Activated T-helper 9 cell treated with anti-CD3 and anti-CD28 coated beads, Interleukin-2, amount 50 U/mL, for 16 hours (primary cell): ENCODE measurements around the gene SPPL2C.
A peak's percentile ranks its signal among the peaks of the same experiment; 100 is the strongest.
"Not testable (repeated sequence)": the region's sequence is repeated elsewhere in the genome, so short reads cannot be mapped to it uniquely, and the experiment has no call there.

Experiments
- DNase-seq: peaks from one replicate; pipeline ENCODE4 v3.0.0-alpha.2; 2020; ENCODE audit warnings: low read depth

The SPPL2C gene

DNA sequence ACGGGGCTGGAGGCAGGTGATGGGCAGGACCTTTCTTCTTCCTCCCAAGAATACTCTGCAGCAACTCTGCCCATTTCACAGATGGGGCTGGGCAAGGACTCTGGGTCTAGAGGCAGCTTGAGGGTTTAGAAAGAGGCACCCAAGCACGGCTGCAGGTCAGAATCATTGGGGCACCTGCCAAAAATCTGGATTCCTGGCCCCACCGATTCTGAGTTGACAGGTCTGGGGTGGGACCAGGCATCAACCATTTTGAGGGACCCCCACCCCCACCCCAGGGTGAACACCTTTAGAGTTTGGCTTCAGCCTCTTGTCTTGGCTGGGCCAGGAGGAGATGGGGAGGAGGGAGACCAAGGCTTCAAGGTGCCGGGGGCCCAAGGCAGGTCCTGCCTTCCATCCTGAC is 5.3 kb downstream of the SPPL2C start:
- no peak for DNase-seq

- DNase-seq, result no peak
Observed at GRCh38 chr17:45850468-45850867, 5.8 kb downstream of the SPPL2C start.

DNA sequence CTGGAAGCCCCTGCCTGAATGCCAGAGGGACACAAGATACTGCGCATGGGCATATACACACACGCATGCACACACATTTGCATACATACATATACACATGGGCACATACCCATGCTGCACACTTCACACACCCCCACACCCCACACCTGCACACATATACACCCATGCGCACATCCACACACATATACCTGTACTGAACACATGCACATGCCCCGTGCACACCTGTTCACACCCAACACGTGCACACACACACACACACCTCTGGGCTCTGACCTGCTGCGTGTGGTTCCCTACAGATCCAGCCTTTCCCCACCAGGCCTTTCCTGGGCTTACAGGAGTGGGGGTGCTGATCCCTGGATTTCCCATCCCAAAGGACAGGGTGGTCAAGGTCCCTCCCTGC is 6.3 kb downstream of the SPPL2C start:
- DNase-seq, result no peak

- DNase-seq, result no peak
Observed at GRCh38 chr17:45851464-45851863, 6.8 kb downstream of the SPPL2C start.

DNA sequence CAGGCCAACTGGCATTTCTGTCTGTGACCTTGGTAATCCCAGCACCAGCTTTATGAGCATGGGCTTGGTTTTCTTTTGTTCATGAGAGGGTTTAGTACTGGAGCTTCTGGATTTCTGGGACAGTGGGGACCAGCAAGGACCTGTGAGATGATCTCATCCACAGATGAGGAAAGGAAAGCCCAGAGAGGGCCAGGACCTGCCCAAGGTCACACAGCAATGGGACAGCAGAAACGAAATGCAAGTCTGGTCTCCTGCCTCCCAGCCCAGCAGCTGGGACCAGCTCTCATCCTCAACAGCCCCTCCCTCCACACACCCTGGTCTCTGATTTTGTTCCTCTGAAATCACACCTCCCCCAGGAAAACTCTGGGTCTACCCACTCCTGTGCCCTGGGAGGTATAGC is 7.2 kb downstream of the SPPL2C start:
- no peak for DNase-seq

GRCh38 chr17:45852535-45853297 is 8.0 kb downstream of the SPPL2C start:
- DNase-seq, result peak; percentile 42

DNA sequence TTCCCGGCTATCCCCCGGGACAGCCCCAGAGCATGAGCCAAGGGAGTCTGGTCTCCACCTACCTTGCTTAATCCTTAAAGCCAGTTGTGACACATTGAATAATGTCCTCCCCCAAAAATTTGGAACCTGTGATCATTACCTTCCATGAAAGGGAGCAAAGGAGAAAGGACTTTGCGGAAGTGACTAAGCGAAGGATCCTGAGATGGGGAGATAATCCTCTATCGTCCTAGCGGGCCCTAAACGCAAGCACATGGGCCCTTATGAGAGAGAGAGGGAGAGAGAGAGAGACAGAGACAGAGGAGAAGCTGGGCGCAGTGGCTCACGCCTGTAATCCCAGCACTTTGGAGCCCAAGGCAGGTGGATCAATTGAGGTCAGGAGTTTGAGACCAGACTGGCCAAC is 9.5 kb downstream of the SPPL2C start:
- no peak for DNase-seq

- DNase-seq, result no peak
Observed at GRCh38 chr17:45855691-45856336, 11.1 kb downstream of the SPPL2C start.

- no peak for DNase-seq
Observed at GRCh38 chr17:45857977-45858708, 13.5 kb downstream of the SPPL2C start.

- DNase-seq, result no peak
Observed at GRCh38 chr17:45861165-45861564, 16.5 kb downstream of the SPPL2C start.

DNA sequence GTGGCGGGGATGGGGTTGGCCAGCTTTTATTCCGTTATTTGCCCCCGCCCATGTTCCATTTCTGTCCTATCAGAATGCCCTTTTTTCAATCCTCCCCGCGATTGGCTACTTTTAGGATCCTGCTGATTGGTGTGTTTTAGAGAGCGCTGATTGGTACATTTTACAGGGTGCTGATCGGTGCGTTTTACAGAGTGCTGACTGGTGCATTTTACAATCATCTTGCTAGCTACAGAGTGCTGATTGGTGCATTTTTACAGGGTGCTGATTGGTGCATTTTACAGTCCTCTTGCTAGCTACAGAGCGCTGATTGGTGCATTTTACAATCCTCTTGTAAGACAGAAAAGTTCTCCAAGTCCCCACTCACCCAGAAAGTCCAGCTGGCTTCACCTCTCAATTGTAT is 17.4 kb downstream of the SPPL2C start:
- DNase-seq, result not testable (repeated sequence)

DNA sequence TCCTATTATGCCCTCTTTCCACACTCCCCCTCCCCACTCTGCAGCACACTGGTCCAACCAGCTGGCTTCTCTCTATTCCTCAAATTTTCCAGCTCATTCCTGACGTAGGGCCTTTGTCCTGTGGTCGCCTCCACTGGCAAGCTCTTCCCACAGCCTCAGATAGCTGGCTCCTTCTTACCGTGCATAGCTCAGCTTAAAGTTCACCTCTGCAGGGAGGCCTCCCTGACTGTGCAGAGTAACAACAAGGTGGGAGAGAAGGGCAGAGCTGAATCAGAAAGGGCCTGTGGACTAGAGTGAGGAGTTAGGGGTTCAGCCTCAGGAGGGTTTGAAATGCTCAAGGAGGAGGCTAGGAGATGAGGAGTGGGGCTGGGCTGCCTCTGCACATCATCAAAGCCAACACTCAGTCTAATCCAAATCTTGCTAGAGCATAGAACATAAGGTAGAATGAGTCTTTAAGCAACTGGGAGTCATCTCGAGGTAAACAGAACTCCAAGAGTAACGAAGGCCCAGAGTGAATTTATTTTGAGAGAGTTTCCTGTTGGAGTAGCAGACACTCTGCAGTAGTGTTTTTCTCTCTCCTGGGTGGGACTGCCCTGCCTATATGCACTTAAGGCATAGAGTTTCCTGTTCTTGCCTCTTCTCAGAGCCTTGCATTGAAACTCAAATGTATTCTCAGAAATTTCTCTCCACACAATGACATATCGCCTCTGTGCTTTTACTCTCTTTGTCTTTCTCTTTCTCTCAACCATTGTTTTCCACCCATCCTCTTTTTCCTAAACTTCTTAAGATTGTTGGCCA is 19.4 kb downstream of the SPPL2C start:
- no peak for DNase-seq

GRCh38 chr17:45867171-45867570 is 22.5 kb downstream of the SPPL2C start:
- no peak for DNase-seq

- no peak for DNase-seq
Observed at GRCh38 chr17:45867702-45868101, 23.0 kb downstream of the SPPL2C start.

GRCh38 chr17:45868276-45868675 is 23.6 kb downstream of the SPPL2C start:
- DNase-seq, result no peak

DNA sequence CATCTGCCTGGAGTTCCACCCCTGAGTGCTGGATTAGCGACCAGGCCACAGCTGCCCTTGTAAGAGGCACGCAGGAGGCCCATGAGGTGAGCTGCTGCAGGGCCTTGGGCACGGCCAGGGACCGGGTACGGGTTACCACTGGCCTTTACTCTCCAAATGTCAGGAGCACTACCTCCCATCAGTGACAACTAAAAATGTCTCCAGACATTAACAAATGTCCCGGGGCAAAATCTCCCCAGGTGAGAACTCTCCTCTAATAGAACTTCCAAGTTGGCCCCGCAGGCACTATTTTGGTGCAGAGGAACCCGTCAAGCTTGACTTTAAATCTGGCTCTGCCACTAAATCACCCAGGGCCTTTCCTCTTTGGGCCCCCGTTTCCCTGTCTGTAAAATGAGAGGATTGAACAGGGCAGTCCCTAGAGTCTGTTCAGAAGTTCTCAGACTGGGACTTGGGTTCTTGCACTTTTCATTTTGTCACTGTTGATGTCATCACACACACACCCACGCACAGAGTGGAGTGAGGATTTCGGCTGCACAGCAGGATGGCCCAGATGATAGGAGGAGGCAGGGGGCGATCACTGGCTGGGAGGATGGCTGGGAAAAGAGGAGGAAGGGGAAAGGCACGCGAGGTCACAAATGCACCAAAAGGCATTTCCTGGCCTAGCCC is 25.1 kb downstream of the SPPL2C start:
- DNase-seq, result no peak

GRCh38 chr17:45870342-45870974 is 25.8 kb downstream of the SPPL2C start:
- no peak for DNase-seq

DNA sequence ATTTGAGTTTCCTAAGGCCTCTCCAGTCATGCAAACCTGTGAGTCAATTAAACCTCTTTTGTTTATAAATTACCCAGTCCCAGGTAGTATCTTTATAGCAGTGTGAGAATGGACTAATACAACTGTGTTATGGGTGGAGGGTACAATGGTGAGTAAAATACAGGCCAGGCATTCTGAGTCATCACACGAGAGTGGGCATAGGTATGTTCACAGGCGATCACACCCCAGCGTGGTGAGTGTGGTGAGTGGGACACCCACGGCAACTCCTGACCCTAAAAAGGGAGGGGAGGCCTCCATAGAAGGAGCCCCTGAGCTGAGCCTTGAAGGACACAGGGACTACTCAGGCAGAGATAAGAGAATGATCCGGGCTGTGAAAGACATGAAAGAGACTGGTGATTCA is 27.0 kb downstream of the SPPL2C start:
- DNase-seq, result no peak

GRCh38 chr17:45873728-45874127 is 29.0 kb downstream of the SPPL2C start:
- DNase-seq, result no peak

GRCh38 chr17:45874151-45874550 is 29.5 kb downstream of the SPPL2C start:
- DNase-seq, result no peak

- DNase-seq, result no peak
Observed at GRCh38 chr17:45876539-45876938, 31.9 kb downstream of the SPPL2C start.
